GM18907 (cell line): Measurements from ENCODE around the gene CD300LG.
"Not testable (repeated sequence)": the region's sequence is repeated elsewhere in the genome, so short reads cannot be mapped to it uniquely, and the experiment has no call there.

ENCODE experiments used
- ATAC-seq: cut with Tn5 transposase; IDR thresholded peaks from one replicate; pipeline ENCODE4 v1.9.1; 2021; ENCODE audit warnings: mild to moderate bottlenecking, moderate library complexity; ENCODE audit not compliant: unreplicated experiment

CD300LG gene

DNA sequence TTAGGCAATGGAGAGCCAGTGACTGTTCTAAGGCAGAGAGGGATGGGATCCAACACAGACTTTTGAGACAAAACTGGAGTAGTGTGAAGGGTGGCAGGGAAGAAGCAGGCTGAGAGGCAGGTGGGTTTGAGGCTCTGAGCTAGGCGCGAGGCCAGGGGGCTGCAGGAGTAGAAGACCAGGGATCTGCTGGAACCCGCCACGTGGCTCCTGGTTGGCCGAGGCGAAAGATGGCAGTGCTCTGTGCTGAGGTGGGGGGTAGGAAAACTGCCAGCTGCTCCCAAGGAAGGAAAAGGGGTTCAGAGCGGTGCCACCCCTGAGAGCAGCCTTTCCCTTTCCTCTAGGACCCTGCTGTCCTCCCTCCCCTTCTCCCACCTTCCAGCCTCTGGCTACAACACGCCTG, 5.6 kb downstream of the CD300LG start:
- ATAC-seq, result no peak

DNA sequence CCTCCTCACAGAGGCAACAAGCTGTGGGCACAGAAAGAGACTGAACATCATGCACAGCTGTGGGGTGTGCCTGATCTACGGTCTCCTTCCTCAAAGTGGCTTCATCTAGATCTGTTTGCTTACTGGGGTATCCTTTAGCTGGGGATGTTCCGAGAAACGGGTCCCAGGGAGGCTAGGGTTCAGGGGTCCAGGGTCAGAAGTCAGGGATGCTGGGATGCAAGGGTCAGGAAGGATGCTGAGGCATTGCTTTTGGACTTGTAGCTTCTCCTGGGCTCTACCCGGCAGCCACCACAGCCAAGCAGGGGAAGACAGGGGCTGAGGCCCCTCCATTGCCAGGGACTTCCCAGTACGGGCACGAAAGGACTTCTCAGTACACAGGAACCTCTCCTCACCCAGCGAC, 6.6 kb downstream of the CD300LG start:
- no peak for ATAC-seq

DNA sequence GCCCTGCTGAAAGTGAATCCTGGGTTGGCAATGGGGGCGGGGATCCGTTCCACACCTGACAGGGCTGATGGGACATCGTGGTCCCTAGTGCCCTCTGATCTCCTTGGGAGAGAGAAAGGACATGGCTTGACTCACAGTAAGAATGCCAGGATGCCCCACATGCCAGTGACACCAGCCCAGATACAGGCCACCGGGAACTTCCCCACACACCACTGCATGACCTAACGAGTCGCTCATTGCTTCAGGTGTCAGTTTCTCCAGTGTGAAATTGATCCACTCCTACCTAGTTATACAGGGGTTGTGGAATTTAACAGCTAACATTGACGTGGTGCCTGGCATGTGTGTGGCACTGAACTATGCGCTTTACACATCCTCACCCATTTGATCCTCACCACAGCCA, 7.5 kb downstream of the CD300LG start:
- no peak for ATAC-seq

DNA sequence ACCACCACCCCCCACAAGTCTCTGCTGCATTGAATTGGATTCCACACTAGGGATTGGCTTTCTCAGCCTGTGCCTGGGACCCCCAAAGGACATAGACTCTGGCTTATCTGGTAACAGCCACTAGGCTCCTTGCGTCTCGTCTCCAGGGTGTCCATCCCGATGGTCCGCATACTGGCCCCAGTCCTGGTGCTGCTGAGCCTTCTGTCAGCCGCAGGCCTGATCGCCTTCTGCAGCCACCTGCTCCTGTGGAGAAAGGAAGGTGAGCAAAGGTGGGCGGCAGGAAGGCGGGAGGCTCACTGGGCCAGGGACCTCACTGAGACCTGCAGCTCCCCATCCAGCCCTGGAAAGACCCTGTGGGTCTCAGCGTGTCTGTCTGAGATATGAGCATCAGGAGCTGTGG, 8.1 kb downstream of the CD300LG start:
- ATAC-seq, result no peak

DNA sequence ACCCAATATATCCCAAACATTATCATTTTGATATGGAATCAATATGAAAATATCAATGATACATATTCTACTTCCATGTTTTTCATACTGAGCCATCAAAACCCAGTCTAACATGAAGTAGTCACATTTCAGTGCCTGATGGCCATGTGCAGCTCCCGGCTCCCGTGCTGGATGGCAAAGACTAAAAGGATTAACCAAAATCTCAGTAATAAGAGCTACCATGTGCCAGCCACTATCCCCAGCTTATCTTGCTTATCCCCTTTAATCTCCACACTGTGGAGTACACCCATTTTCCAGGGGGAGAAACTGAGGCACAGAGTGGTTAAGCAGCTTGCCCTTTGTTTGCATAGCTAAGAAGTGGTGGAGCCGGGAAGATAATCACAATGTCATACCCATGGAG, 9.2 kb downstream of the CD300LG start:
- ATAC-seq, result no peak

DNA sequence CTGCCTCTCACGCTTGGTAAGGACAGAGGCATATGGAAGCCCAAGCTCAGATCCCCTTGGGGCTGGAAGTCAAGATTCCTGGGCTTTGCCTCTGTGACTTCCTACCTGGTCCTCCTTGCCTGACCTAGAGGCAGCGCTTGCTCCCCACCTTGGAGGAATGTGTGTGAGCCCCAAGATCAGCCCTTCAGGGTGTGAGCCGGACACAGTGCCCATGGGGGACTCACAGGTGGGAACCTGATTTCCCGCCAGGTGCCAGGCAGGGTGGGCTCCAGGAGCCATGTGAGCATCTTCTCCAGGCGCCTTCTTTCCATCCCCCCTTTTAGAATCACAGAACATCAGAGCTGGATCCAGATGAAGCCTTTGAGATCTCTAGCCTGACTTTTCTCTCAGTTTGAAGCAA, 10.2 kb downstream of the CD300LG start:
- ATAC-seq, result no peak

DNA sequence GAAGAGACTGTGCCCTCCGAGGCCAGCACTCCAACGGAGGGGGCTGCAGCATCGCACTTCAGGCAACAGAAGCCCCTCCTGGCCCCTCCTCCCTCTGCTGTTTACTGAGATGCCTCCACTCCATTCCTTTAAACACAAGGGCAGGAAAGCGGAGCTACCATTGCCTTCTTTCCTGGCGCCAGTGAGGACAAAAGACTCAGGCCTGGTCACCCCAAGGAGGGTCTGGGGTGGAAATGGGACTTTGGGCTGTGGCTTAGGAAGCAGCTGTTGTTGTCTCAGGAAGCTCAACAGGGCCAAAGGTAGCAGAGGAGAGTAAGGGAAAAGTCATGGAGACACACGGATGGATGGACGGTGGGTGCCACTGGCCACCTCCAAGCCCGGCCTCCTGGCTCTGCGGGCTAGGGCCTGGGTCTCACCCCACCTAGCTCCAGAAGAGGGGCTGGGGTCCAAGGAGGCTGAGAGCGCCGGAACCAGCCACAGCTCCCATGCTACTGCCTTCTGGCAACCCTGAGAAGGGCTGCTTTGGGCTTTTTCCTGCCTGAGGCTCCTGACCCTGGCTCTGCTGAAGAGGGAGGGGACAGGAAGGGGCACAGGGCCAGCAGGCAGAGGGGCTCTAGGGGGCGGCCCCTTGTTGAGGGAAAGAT, 11.1 kb downstream of the CD300LG start:
- ATAC-seq, result no peak

DNA sequence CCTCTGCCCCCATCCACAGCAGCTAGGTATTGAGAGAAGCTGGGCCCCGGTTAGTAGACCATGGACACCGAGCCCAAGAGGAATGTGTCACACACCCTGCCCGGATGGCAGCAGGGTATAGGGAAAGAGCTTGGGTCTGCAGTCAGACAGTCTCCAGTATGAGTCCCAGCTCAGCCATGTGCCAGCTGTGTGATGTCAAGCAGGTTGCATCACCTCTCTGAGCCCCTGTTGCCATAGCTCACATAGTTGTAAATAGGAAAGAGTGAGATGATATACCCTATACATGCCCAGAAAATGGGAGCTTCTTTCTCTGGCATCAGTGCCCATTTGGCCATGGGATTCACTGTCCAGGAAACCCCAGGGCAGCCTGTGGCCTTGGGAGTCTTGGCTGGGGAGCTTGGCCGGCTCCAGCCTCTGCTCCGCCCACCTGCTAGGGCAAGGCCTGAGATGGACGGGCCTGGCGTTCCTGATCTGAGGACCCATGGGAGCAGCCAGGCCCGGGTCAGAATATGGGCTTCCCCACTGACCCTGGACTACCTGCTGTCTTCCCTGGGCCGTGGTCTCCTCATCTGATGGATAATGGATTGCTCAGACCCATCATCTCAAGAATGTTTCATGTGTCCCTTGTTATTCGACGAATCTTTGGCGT, 13.2 kb downstream of the CD300LG start:
- ATAC-seq, result no peak

DNA sequence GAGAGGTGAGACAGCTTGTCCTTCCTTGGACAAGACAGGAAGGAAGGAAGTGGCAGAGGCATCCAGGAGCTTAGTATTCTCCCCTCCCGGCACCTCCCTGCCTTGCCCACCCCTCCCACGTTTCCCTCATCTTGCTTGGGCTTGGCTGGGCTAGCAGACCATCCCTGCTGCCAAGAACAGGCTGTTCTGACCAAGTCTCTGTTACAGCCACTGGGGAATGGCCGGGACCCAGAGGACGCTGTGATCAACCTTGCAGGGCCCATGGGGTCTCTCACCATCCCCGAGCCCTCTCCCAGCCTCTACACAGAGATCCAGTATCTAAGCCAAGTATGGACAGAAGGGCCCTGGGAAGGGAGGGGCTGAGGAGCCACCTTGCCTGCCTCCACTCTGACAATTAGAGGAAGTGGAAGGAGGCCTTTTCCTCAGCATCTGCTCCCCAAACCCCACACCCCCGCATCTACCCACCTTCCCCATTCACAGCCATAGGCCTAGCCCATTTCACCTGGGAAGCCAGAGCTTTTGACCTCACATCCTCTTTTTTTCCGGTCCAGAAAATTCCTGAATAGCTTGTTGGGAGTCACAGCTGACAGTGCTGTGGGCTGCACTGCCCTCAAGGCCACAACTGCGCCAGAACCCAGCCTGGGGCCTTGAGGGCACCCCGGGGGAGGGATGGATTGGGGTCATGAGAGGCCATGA, 14.1 kb downstream of the CD300LG start:
- no peak for ATAC-seq

DNA sequence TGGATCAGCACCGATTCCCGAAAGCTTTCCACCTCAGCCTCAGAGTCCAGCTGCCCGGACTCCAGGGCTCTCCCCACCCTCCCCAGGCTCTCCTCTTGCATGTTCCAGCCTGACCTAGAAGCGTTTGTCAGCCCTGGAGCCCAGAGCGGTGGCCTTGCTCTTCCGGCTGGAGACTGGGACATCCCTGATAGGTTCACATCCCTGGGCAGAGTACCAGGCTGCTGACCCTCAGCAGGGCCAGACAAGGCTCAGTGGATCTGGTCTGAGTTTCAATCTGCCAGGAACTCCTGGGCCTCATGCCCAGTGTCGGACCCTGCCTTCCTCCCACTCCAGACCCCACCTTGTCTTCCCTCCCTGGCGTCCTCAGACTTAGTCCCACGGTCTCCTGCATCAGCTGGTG, 15.0 kb downstream of the CD300LG start:
- ATAC-seq, result no peak

DNA sequence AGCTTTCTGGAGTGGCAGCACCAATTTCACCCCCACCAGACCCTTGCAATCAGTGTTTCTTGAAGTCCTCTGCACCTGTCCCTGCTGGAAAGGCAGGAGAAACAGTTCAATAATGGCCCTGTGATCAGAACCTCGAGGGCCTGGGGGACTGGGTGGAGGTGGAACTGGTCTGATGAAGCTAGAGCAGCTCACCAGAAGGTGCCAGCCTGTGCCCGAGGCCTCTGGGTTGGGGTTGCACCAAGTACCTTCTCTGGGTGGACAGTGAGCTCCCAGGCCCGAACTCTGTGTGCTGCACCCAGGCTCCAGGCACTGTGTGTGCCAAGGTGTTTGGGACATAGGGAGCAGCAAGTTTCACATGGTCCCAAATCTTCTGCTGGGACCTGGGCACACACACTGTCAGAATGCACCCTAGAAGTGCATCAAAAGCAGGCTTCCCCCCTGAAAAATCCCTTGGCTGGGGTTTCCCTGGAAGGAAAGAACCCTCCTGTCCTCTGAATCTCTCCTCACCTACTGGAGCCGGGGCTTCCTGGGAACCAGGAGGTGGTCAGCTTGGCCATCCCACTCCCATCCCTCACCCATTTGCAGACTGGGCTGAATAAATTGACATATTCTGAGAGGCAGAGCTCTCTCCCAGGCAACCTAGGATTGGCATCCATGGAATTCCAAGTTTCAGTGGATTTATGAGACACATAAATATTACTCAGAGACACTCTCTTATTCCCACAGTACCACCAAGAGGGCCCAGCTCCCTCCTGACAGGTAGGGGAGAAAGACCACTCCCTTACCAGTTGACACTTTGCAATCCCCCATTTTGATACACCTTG, 17.4 kb downstream of the CD300LG start:
- no peak for ATAC-seq

DNA sequence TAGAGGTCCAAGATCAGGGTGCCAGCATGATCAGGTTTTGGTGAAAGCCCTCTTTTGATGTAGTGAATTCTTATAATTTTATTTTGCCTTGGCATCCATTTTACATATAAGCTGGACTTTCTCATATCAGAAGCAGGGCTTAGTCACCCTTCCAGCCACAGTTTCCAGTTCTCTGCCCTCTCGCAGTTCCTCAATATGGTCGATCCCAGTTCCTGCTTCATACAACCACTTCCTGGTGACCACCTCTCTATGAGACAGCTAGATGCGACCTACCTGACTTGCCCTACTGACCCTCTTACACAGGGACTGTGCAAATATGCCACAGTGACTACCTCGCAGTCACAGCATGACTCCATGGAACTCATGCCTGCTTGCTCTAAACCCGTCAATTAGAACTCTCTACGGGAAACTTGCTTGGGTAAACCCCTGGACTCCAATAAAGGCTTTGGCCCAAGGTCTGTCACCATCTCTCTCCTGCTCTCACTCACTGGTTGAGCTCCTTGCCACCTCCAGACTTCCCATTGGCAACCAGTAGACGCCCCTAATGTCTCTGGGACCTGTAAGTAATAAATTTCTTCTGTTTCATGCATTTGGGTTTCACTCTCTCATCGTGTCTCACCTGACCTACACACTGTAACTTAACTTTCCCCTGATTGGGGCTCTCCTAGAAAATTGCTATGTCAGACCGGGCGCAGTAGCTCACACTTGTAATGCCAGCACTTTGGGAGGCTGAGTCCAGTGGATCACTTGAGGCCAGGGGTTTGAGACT, 21.4 kb downstream of the CD300LG start:
- no peak for ATAC-seq

DNA sequence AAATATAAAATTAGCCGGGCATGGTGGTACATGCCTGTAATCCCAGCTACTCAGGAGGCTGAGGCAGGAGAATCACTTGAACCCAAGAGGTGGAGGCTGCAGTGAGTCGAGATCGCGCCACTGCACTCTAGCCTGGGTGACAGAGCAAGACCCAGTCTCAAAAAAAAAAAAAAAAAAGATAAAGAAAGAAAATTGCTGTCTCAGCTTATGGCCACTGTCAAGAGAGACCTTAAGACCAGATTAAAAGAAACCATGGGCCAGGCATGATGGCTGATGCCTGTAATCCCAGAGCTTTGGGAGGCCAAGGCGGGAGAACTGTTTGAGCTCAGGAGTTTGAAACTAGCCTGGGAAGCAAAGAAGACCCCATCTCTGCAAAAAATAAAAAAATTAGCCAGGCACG, 22.1 kb downstream of the CD300LG start:
- not testable (repeated sequence) for ATAC-seq

DNA sequence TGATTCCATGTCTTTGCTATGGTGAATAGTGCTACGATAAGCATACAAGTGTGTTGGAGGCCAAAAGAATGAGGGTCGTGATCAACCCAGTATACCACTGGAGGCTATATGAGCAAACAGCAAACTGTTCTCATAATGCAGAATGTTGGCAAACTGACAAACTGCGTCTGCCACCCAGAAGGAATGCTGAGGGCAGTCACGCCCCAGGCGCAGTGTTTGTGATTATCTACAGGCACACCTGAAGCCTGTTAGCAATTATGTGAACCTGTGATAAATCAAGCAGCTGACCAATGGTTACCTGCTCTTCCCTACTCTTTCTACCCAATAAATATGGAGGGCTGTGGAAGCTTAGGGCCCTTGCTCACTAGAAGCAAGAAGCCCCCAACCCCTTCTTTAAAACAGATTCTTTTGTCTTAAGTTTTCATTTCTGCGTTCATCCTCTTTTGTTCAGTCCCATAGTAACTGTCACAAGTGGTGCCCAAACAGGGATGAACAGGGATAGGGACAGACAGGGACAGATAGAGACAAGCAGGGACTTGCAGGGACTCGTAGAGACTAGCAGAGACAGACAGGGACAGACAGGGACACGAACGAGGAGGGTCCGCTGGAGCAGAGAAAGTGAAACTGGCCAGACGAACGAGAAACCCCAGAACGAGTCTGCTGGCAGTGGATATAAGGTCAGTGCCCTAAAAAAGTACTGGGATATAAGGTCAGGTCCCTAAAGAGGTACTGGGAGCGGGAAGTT, 25.1 kb downstream of the CD300LG start:
- no peak for ATAC-seq

DNA sequence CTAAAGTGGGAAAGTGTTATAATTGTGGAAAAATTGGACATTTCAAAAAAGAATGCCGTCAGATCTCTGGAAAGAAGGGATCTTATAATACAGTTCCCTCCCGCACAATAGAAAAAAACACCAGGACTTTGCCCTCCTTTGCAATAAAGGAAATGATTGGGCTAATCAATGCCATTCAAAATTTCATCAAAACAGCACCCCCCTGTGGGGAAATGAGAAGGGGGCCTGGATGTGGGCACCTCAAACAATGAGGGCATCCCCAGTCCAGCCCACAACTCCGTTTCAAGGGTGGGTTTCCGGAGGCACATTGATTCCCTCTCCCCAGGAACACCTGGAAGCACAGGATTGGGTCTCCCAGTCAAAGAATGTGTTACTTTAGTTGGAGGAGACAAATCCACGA, 26.1 kb downstream of the CD300LG start:
- no peak for ATAC-seq

DNA sequence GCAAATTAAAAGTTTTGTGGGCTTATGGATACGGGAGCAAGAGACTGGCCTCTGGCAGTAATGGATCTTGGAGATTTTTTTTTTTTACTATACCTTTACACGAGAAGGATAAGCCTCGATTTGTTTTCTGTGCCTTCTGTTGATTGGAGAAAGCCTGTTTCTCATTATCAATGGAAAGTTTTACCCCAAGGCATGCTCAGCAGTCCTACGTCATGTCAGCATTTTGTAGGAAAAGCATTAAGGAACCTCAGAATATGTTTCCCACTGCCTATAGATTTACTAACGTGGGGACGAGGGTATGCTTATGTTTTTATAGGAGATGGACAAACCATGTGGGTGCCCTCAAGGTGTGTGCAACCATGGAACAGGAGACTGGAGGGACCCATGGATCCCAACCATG, 26.8 kb downstream of the CD300LG start:
- no peak for ATAC-seq

DNA sequence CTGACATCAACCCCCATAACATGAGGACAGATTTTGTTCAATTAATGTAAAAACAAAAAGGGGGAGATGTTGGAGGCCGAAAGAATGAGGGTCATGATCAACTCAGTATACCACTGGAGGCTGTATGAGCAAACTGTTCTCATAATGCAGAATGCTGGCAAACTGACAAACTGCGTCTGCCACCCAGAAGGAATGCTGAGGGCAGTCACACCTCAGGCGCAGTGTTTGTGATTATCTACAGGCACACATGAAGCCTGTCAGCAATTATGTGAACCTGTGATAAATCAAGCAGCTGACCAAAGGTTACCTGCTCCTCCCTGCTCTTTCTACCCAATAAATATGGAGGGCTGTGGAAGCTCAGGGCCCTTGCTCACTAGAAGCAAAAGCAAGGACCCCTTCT, 27.3 kb downstream of the CD300LG start:
- ATAC-seq, result no peak

DNA sequence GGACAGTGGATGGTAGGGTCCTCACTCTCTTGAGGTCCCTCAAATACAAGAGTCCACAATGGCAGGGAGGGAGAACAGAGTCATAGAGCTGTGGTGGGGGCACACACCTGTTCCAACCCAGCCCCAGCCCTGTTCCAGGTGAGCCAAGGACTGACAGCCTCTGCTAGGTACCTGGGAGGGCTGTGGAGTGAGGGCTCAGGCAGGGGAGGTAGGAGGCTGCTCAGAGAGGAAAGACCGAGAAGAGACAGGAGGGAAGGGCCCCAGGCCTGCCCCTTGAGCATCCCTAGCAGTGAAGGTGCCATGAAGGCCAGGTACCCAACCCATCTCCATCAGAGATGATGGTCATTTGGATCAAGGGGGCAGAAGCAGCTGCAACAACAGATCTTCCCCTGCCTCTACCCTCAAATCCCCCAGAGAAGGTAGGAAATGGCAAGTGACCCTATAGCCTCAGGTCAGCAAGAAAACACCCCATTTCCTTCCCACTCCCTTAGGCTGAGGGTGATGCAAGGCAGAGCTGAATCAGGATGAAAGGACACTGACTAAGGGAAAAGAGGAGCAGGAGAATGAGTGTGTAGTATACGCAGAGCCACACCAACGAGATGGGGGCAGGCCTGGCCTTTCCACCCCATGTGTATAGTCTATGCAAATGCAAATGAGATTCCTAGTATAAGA, 28.6 kb downstream of the CD300LG start:
- no peak for ATAC-seq

DNA sequence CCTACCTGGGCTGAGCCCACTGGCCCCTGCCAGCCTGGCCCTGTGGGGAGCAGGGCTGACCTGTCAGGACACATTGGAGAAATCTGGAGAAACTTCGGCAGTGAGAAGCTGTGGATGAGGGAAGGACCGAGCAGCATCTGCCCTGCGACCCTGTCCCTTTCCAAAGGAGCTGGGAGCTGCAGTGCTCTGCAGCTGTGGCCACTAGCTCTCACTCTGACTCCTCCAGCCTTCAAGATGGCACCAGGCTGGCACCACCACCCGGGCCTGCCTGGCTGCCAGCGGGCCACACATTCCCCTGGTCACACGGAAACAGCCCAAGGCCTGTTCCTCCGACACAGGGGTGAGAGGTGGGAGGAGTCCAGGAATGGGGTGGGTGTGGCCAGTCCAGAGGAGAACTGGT, 30.1 kb downstream of the CD300LG start:
- no peak for ATAC-seq
